Mesenchymal stem cell (in vitro differentiated cells and primary cell): ENCODE data around the gene CCDC144A.
"Not testable (repeated sequence)": the region's sequence is repeated elsewhere in the genome, so short reads cannot be mapped to it uniquely, and the experiment has no call there.

Source experiments
- DNase-seq: peaks from one replicate; pipeline ENCODE4 v3.0.0-alpha.2; 2013
- H2AFZ ChIP-seq: one replicate; pipeline ENCODE4 v1.6.1; 2013; ENCODE audit warnings: low read depth, mild to moderate bottlenecking, control low read depth, inconsistent platforms, low read length, moderate library complexity
- H2AK5ac ChIP-seq: 2 replicates; pipeline ENCODE4 v1.6.1; 2013; ENCODE audit warnings: low read length, moderate library complexity, mild to moderate bottlenecking, inconsistent platforms; ENCODE audit not compliant: severe bottlenecking
- H2BK120ac ChIP-seq: one replicate; pipeline ENCODE4 v1.6.1; 2013; ENCODE audit warnings: low read depth, mild to moderate bottlenecking, inconsistent platforms, low read length, moderate library complexity
- H2BK12ac ChIP-seq, 2 experiments: one replicate each; pipeline ENCODE4 v1.6.1; 2013; ENCODE audit warnings: inconsistent platforms in 2 of 2, low read length in 2 of 2, mild to moderate bottlenecking in 2 of 2, moderate library complexity in 2 of 2, control low read depth in 1 of 2
- H2BK15ac ChIP-seq: one replicate; pipeline ENCODE4 v1.6.1; 2013; ENCODE audit warnings: mild to moderate bottlenecking, low read depth, inconsistent platforms; ENCODE audit not compliant: poor library complexity, severe bottlenecking
- H2BK5ac ChIP-seq: 2 replicates; pipeline ENCODE4 v1.6.1; 2013; ENCODE audit warnings: low read depth, mild to moderate bottlenecking, low read length, control low read depth, inconsistent platforms; ENCODE audit not compliant: poor library complexity, severe bottlenecking
- H3K14ac ChIP-seq, 2 experiments: one replicate each; pipeline ENCODE4 v1.6.1; 2013; ENCODE audit warnings: inconsistent platforms in 2 of 2, low read length in 2 of 2, control low read depth in 1 of 2, mild to moderate bottlenecking in 1 of 2, moderate library complexity in 1 of 2
- H3K18ac ChIP-seq, 2 experiments: one replicate each; pipeline ENCODE4 v1.6.1; 2013; ENCODE audit warnings: inconsistent platforms in 2 of 2, low read length in 2 of 2, control low read depth in 1 of 2, low read depth in 1 of 2, mild to moderate bottlenecking in 1 of 2
- H3K23ac ChIP-seq, 2 experiments: one replicate each; pipeline ENCODE4 v1.6.1; 2013; ENCODE audit warnings: inconsistent platforms in 2 of 2, low read length in 2 of 2, mild to moderate bottlenecking in 2 of 2, moderate library complexity in 2 of 2, control low read depth in 1 of 2
- H3K27ac ChIP-seq: 2 replicates; pipeline ENCODE4 v1.5.1; 2013; ENCODE audit warnings: mild to moderate bottlenecking, moderate library complexity, low read length, control low read depth, inconsistent platforms; ENCODE audit not compliant: poor library complexity, severe bottlenecking
- H3K27me3 ChIP-seq, 2 experiments: 2 replicates each; pipeline versions ENCODE4 v1.6.1 to v1.7.0; 2013; ENCODE audit warnings: low read length in 2 of 2, mild to moderate bottlenecking in 2 of 2, moderate library complexity in 2 of 2, control low read depth in 1 of 2, inconsistent platforms in 1 of 2; ENCODE audit not compliant: control insufficient read depth in 1 of 2, insufficient read depth in 1 of 2
- H3K36me3 ChIP-seq, 2 experiments: 2 replicates each; pipeline versions ENCODE4 v1.6.1 to v1.7.0; 2013; ENCODE audit warnings: low read length in 2 of 2, control low read depth in 1 of 2, inconsistent platforms in 1 of 2, low read depth in 1 of 2, mild to moderate bottlenecking in 1 of 2; ENCODE audit not compliant: insufficient read depth in 2 of 2, control insufficient read depth in 1 of 2
- H3K4ac ChIP-seq, 2 experiments: one replicate each; pipeline ENCODE4 v1.6.1; 2013; ENCODE audit warnings: inconsistent platforms in 2 of 2, low read length in 2 of 2, mild to moderate bottlenecking in 2 of 2, moderate library complexity in 2 of 2, control low read depth in 1 of 2, low read depth in 1 of 2
- H3K4me1 ChIP-seq: 2 replicates; pipeline ENCODE4 v1.6.1; 2013; ENCODE audit warnings: low read depth, low read length, control low read depth; ENCODE audit not compliant: control insufficient read depth, insufficient read depth
- H3K4me2 ChIP-seq: 2 replicates; pipeline ENCODE4 v1.6.1; 2013; ENCODE audit warnings: low read length, mild to moderate bottlenecking, inconsistent platforms; ENCODE audit not compliant: poor library complexity, severe bottlenecking
- H3K4me3 ChIP-seq, 2 experiments: 2 replicates each; pipeline versions ENCODE4 v1.5.1 to v1.7.0; 2013; ENCODE audit warnings: low read length in 2 of 2, mild to moderate bottlenecking in 2 of 2, control low read depth in 1 of 2, low read depth in 1 of 2; ENCODE audit not compliant: insufficient read depth in 1 of 2
- H3K79me1 ChIP-seq: replicated peaks from 2 replicates; pipeline ENCODE4 v1.6.1; 2013; ENCODE audit warnings: mild to moderate bottlenecking, control low read depth, low read length, inconsistent platforms; ENCODE audit not compliant: poor library complexity, severe bottlenecking
- H3K9ac ChIP-seq: 2 replicates; pipeline ENCODE4 v1.7.0; 2013; ENCODE audit warnings: mild to moderate bottlenecking, low read length, moderate library complexity
- H3K9me3 ChIP-seq: 2 replicates; pipeline ENCODE4 v1.7.0; 2013; ENCODE audit warnings: mild to moderate bottlenecking, low read length; ENCODE audit not compliant: control insufficient read depth
- H4K8ac ChIP-seq: one replicate; pipeline ENCODE4 v1.6.1; 2013; ENCODE audit warnings: inconsistent platforms, mild to moderate bottlenecking, low read length, moderate library complexity
- H4K91ac ChIP-seq: one replicate; pipeline ENCODE4 v1.6.1; 2013; ENCODE audit warnings: mild to moderate bottlenecking, low read length, inconsistent platforms
- WGBS: methylation state at CpG from one replicate; pipeline ENCODE4 v1.1.7; 2013; ENCODE audit warnings: mixed read lengths; 5-methylcytosine and 5-hydroxymethylcytosine counted together

The CCDC144A gene

GRCh38 chr17:16773146-16773522 is 83.1 kb downstream of the CCDC144A start:
- not testable (repeated sequence) for H3K9ac ChIP-seq, H3K27me3 ChIP-seq, H3K23ac ChIP-seq, H2BK15ac ChIP-seq, H4K8ac ChIP-seq, H2BK5ac ChIP-seq, H2AFZ ChIP-seq, H2BK120ac ChIP-seq, H3K9me3 ChIP-seq, H3K4me1 ChIP-seq, H3K14ac ChIP-seq, H3K79me1 ChIP-seq, H4K91ac ChIP-seq, H3K18ac ChIP-seq, H3K4me2 ChIP-seq, H3K4me3 ChIP-seq, H3K27ac ChIP-seq, H3K36me3 ChIP-seq, H2BK12ac ChIP-seq, H3K4ac ChIP-seq, H2AK5ac ChIP-seq, DNase-seq
- WGBS = no CpG with 5 or more reads among the region's 2 CpGs

GRCh38 chr17:16787851-16788250 is 97.8 kb downstream of the CCDC144A start:
- H3K4me3 ChIP-seq, H2BK12ac ChIP-seq, H3K4ac ChIP-seq, H2AFZ ChIP-seq, H4K91ac ChIP-seq, H2BK120ac ChIP-seq, H2BK15ac ChIP-seq, H3K36me3 ChIP-seq, H3K27ac ChIP-seq, H2AK5ac ChIP-seq, H4K8ac ChIP-seq, H2BK5ac ChIP-seq, H3K79me1 ChIP-seq, H3K23ac ChIP-seq, H3K18ac ChIP-seq, H3K4me2 ChIP-seq, H3K14ac ChIP-seq, H3K27me3 ChIP-seq, H3K4me1 ChIP-seq, DNase-seq, H3K9ac ChIP-seq, H3K9me3 ChIP-seq: not testable (repeated sequence)
- WGBS = 51% methylated on average over 5 of the region's 5 CpGs

- not testable (repeated sequence) for H3K4ac ChIP-seq, H3K27ac ChIP-seq, H3K4me1 ChIP-seq, H3K23ac ChIP-seq, H3K4me2 ChIP-seq, H3K18ac ChIP-seq, H4K91ac ChIP-seq, H2AK5ac ChIP-seq, H3K4me3 ChIP-seq, H3K9me3 ChIP-seq, H2BK120ac ChIP-seq, DNase-seq, H2BK15ac ChIP-seq, H4K8ac ChIP-seq, H3K36me3 ChIP-seq, H2BK12ac ChIP-seq, H2BK5ac ChIP-seq, H3K9ac ChIP-seq, H3K27me3 ChIP-seq, H2AFZ ChIP-seq, H3K79me1 ChIP-seq, H3K14ac ChIP-seq
- WGBS = 83% methylated on average over 3 of the region's 11 CpGs
These were observed 99.0 kb downstream of the CCDC144A start for GRCh38 chr17:16788889-16789536.

- H3K9me3 ChIP-seq, H2BK15ac ChIP-seq, H2BK120ac ChIP-seq, H3K4me3 ChIP-seq, H2BK12ac ChIP-seq, H4K8ac ChIP-seq, H3K27me3 ChIP-seq, DNase-seq, H3K36me3 ChIP-seq, H2BK5ac ChIP-seq, H4K91ac ChIP-seq, H3K4me1 ChIP-seq, H3K4ac ChIP-seq, H2AK5ac ChIP-seq, H3K23ac ChIP-seq, H3K18ac ChIP-seq, H3K4me2 ChIP-seq, H3K27ac ChIP-seq, H3K14ac ChIP-seq, H2AFZ ChIP-seq, H3K79me1 ChIP-seq, H3K9ac ChIP-seq: not testable (repeated sequence)
- no CpG with 5 or more reads among the region's 3 CpGs for WGBS
These were observed 99.6 kb downstream of the CCDC144A start for GRCh38 chr17:16789622-16790021.
